ENCODE results near the gene U2AF1L4. TPM values are rescaled to one million over a fixed set of nuclear protein-coding genes. Genes with fewer than 3 reads are reported as not detected.
A peak's percentile ranks its signal among the peaks of the same experiment; 100 is the strongest.

Gene U2AF1L4
- total RNA-seq, 5 donors from 2014 or later (not counting 1 experiment from before 2014, with no cell fraction given): 40.2 to 74.1 (median 49.3) TPM

GRCh38 chr19:35790981-35791813, 46.0 kb upstream of the U2AF1L4 start:
- WGBS (ENCODE audit: insufficient coverage): 73% methylated on average over 20 of the region's 20 CpGs
- CTCF ChIA-PET: no interaction called here
- POLR2A ChIA-PET: no interaction called here

GRCh38 chr19:35789978-35790944, 45.0 kb upstream of the U2AF1L4 start:
- no peak overlapping the region for H3K27ac ChIP-seq (ENCODE audit: low read length)
- H3K4me1 ChIP-seq (ENCODE audit: control insufficient read depth in 1 of 2, extremely low read depth in 1 of 2, insufficient read depth in 2 of 2, low read length in 2 of 2): no peaks in the 10 kb centered on the region
- DNase-seq: no peak
- ChIA-PET POLR2A (no interaction called here), CTCF (no interaction called here)
- H3K27me3 Mint-ChIP-seq: peaks cover 4 to 5% of the 10 kb centered on the region in 2 donors
- no peak overlapping the region for H3K27ac Mint-ChIP-seq
- H3K36me3 Mint-ChIP-seq: peaks cover 3% of the 10 kb centered on the region
- H3K9me3 ChIP-seq: no peaks in the 10 kb centered on the region
- H3K36me3 ChIP-seq (ENCODE audit: control insufficient read depth in 2 of 2, extremely low read depth in 1 of 2, insufficient read depth in 1 of 2, low read length in 1 of 2): peaks cover 0 to 8% of the 10 kb centered on the region in 2 donors
- H3K4me1 Mint-ChIP-seq: no peaks in the 10 kb centered on the region
- 85% methylated on average over 16 of the region's 19 CpGs for WGBS (ENCODE audit: insufficient coverage)
- ATAC-seq (replicated peaks in 1 of 4): peak in 1 of 4 experiments; percentile 11
- H3K4me3 Mint-ChIP-seq: no peak overlapping the region
- peaks cover 0 to 30% of the 10 kb centered on the region in 2 experiments for H3K27me3 ChIP-seq (replicated peaks in 1 of 2; ENCODE audit: control insufficient read depth in 2 of 2, extremely low read depth in 1 of 2, insufficient read depth in 2 of 2, low read length in 1 of 2)
- H3K4me3 ChIP-seq (ENCODE audit: control insufficient read depth in 1 of 2, extremely low read depth in 1 of 2, low read length in 1 of 2): no peak overlapping the region
- H3K9me3 Mint-ChIP-seq: no peaks in the 10 kb centered on the region

More at GRCh38 chr19:35790981-35791813, 46.0 kb upstream of the U2AF1L4 start:
- peaks cover 8 to 10% of the 10 kb centered on the region in 2 donors for H3K27me3 Mint-ChIP-seq
- H3K4me3 Mint-ChIP-seq: no peak overlapping the region
- H3K9me3 Mint-ChIP-seq: no peaks in the 10 kb centered on the region
- H3K27ac Mint-ChIP-seq: no peak overlapping the region
- no peaks in the 10 kb centered on the region for H3K4me1 Mint-ChIP-seq
- Histone ChIP-seq H3K4me3 (ENCODE audit: control insufficient read depth in 1 of 2, extremely low read depth in 1 of 2, low read length in 1 of 2) (no peak overlapping the region), H3K4me1 (ENCODE audit: control insufficient read depth in 1 of 2, extremely low read depth in 1 of 2, insufficient read depth in 2 of 2, low read length in 2 of 2) (no peaks in the 10 kb centered on the region), H3K27ac (ENCODE audit: low read length) (no peak overlapping the region), H3K27me3 (replicated peaks in 1 of 2; ENCODE audit: control insufficient read depth in 2 of 2, extremely low read depth in 1 of 2, insufficient read depth in 2 of 2, low read length in 1 of 2) (peaks cover 5 to 37% of the 10 kb centered on the region in 2 experiments), H3K9me3 (no peaks in the 10 kb centered on the region), H3K36me3 (ENCODE audit: control insufficient read depth in 2 of 2, extremely low read depth in 1 of 2, insufficient read depth in 1 of 2, low read length in 1 of 2) (no peaks in the 10 kb centered on the region)
- H3K36me3 Mint-ChIP-seq: no peaks in the 10 kb centered on the region
- ATAC-seq (replicated peaks in 1 of 4): peak in 1 of 4 experiments; percentile 40
- DNase-seq: peak in 2 of 35 experiments; percentile 9 to 20

DNA sequence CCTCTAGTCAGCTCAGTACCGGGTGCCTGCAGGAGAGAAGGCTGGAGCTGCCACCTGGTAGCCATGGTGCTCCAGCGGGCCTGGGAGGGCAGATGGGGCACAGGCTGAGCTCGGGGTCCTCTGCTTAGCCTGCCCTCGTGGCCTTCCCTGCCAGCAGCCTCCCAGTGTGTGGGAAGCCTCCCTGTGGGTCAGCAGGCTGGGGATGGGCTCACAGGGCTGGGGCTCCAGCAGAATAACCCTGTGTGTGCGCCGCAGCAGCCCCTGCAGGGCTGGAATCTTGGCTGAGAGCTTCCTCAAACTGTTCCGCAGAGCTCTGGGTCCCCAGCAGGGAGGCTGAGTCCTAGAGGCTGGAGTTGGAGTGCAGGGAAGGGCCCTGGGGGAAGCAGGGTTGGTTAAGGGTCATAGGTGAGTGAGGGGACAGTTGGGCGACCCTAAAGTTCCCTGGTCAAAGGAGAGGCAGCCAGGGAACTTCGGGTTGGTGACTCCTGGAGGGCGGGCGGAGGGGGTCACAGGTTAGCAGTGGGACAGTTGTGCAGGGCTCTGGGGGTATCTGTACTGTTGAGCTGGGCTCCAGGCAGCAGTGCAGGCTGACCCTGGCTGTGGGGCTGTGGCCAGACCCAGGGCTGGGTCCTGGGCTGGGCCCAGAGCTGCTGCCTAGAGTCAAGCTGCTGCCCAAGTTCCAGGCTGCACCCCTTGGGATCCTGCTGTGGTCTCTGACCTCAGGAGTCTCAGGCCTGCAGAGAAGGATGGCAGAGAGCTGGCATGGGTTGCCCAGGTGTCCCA, 44.2 kb upstream of the U2AF1L4 start:
- H3K27ac ChIP-seq (ENCODE audit: low read length): no peak overlapping the region
- ChIA-PET POLR2A (no interaction called here), CTCF (no interaction called here)
- Mint-ChIP-seq H3K36me3 (peaks cover 3% of the 10 kb centered on the region), H3K4me3 (no peak overlapping the region), H3K4me1 (no peaks in the 10 kb centered on the region), H3K27ac (no peak overlapping the region), H3K9me3 (no peaks in the 10 kb centered on the region), H3K27me3 (peaks cover 4 to 5% of the 10 kb centered on the region in 2 donors)
- H3K27me3 ChIP-seq (replicated peaks in 1 of 2; ENCODE audit: control insufficient read depth in 2 of 2, extremely low read depth in 1 of 2, insufficient read depth in 2 of 2, low read length in 1 of 2): peaks cover 0 to 30% of the 10 kb centered on the region in 2 experiments
- H3K9me3 ChIP-seq: no peaks in the 10 kb centered on the region
- WGBS (ENCODE audit: insufficient coverage): 86% methylated on average over 8 of the region's 11 CpGs
- DNase-seq: no peak
- no peaks in the 10 kb centered on the region for H3K4me1 ChIP-seq (ENCODE audit: control insufficient read depth in 1 of 2, extremely low read depth in 1 of 2, insufficient read depth in 2 of 2, low read length in 2 of 2)
- no peak for ATAC-seq (replicated peaks in 1 of 4)
- peaks cover 0 to 11% of the 10 kb centered on the region in 2 donors for H3K36me3 ChIP-seq (ENCODE audit: control insufficient read depth in 2 of 2, extremely low read depth in 1 of 2, insufficient read depth in 1 of 2, low read length in 1 of 2)
- no peak overlapping the region for H3K4me3 ChIP-seq (ENCODE audit: control insufficient read depth in 1 of 2, extremely low read depth in 1 of 2, low read length in 1 of 2)

DNA sequence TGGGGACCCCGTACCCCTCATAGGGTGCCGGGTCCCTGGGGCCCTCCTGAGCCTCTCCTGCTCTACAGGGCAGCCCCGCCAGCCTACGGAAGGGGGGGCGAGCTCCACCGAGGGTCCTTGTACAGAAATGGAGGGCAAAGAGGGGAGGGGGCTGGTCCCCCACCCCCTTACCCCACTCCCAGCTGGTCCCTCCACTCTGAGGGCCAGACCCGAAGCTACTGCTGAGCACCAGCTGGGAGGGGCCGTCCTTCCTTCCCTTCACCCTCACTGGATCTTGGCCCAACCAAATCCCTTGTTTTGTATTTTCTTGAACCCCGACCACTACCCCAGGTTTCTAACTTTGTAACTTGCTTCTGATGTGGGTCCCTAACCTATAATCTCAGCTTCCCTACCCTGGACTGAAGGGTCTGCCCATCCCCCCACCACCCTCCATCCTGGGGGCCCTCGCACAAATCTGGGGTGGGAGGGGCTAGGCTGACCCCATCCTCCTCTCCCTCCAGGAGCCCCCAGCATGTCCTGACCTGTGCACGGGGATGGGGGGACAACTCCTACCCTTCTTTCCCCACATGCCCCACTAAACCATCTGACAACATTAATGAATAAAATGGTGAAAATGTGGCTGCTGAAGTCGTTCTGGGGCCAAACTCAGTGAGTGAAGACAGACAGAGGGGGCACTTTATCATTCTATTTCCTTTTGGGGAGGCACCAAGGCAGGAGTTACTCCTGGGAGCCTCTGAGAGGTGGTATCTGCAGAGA, 43.2 kb upstream of the U2AF1L4 start:
- 83% methylated on average over 2 of the region's 12 CpGs for WGBS (ENCODE audit: insufficient coverage)
- Mint-ChIP-seq H3K27me3 (peaks cover 0 to 4% of the 10 kb centered on the region in 2 donors), H3K4me1 (no peaks in the 10 kb centered on the region), H3K4me3 (no peak overlapping the region), H3K27ac (no peak overlapping the region), H3K9me3 (no peaks in the 10 kb centered on the region), H3K36me3 (peaks cover 3% of the 10 kb centered on the region)
- Histone ChIP-seq H3K4me3 (ENCODE audit: control insufficient read depth in 1 of 2, extremely low read depth in 1 of 2, low read length in 1 of 2) (no peak overlapping the region), H3K27me3 (replicated peaks in 1 of 2; ENCODE audit: control insufficient read depth in 2 of 2, extremely low read depth in 1 of 2, insufficient read depth in 2 of 2, low read length in 1 of 2) (peaks cover 0 to 26% of the 10 kb centered on the region in 2 experiments), H3K36me3 (ENCODE audit: control insufficient read depth in 2 of 2, extremely low read depth in 1 of 2, insufficient read depth in 1 of 2, low read length in 1 of 2) (peaks cover 0 to 11% of the 10 kb centered on the region in 2 donors), H3K9me3 (no peaks in the 10 kb centered on the region), H3K4me1 (ENCODE audit: control insufficient read depth in 1 of 2, extremely low read depth in 1 of 2, insufficient read depth in 2 of 2, low read length in 2 of 2) (no peaks in the 10 kb centered on the region), H3K27ac (ENCODE audit: low read length) (no peak overlapping the region)
- no peak for DNase-seq
- CTCF ChIA-PET: interaction anchor here in 1 of 2 donors (0.6 kb wide), 1 partner anchor 113 kb away, joined by 3 read pairs; no protein-coding TSS in a partner anchor
- no peak for ATAC-seq (replicated peaks in 1 of 4)
- POLR2A ChIA-PET: no interaction called here

- peaks cover 0 to 17% of the 10 kb centered on the region in 2 experiments for H3K27me3 ChIP-seq (replicated peaks in 1 of 2; ENCODE audit: control insufficient read depth in 2 of 2, extremely low read depth in 1 of 2, insufficient read depth in 2 of 2, low read length in 1 of 2)
- Mint-ChIP-seq H3K4me3 (no peak overlapping the region), H3K36me3 (peaks cover 3% of the 10 kb centered on the region), H3K9me3 (no peaks in the 10 kb centered on the region), H3K27ac (no peak overlapping the region), H3K4me1 (no peaks in the 10 kb centered on the region), H3K27me3 (no peaks in the 10 kb centered on the region)
- ATAC-seq (replicated peaks in 1 of 4): no peak
- H3K4me1 ChIP-seq (ENCODE audit: control insufficient read depth in 1 of 2, extremely low read depth in 1 of 2, insufficient read depth in 2 of 2, low read length in 2 of 2): no peaks in the 10 kb centered on the region
- no peaks in the 10 kb centered on the region for H3K9me3 ChIP-seq
- WGBS (ENCODE audit: insufficient coverage): 93% methylated on average over 11 of the region's 15 CpGs
- DNase-seq: no peak
- H3K36me3 ChIP-seq (ENCODE audit: control insufficient read depth in 2 of 2, extremely low read depth in 1 of 2, insufficient read depth in 1 of 2, low read length in 1 of 2): peaks cover 0 to 11% of the 10 kb centered on the region in 2 donors
- no peak overlapping the region for H3K4me3 ChIP-seq (ENCODE audit: control insufficient read depth in 1 of 2, extremely low read depth in 1 of 2, low read length in 1 of 2)
- ChIA-PET POLR2A (no interaction called here), CTCF (no interaction called here)
- no peak overlapping the region for H3K27ac ChIP-seq (ENCODE audit: low read length)
Measured at GRCh38 chr19:35787227-35787799, 42.1 kb upstream of the U2AF1L4 start.
